Measurements from ENCODE around the gene MATCAP1.

DNA sequence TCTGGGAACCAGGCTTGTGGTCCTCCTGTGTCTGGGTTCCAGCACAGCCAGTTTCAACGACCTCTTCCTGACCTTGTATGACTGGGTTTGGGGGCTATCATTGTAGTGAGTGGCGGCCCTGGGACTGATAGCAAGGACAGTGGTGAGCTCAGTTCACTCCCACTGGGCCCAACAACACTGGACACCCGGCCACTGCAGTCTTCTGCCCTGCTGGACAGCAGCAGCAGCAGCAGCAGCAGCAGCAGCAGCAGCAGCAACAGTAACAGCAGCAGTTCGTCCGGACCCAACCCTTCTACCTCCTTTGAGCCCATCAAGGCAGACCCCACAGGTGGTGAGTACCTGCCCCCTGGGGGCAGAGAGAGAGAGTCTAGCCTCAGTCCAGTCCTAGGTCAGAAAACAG, 11.9 kb upstream of the MATCAP1 start:
- TF ChIP-seq, protein P1, sequence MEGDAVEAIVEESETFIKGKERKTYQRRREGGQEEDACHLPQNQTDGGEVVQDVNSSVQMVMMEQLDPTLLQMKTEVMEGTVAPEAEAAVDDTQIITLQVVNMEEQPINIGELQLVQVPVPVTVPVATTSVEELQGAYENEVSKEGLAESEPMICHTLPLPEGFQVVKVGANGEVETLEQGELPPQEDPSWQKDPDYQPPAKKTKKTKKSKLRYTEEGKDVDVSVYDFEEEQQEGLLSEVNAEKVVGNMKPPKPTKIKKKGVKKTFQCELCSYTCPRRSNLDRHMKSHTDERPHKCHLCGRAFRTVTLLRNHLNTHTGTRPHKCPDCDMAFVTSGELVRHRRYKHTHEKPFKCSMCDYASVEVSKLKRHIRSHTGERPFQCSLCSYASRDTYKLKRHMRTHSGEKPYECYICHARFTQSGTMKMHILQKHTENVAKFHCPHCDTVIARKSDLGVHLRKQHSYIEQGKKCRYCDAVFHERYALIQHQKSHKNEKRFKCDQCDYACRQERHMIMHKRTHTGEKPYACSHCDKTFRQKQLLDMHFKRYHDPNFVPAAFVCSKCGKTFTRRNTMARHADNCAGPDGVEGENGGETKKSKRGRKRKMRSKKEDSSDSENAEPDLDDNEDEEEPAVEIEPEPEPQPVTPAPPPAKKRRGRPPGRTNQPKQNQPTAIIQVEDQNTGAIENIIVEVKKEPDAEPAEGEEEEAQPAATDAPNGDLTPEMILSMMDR (conservative IDR thresholded peaks at IDR 0.05 in 1 of 2, IDR thresholded peaks at IDR 0.05 in 1 of 2; ENCODE audit: low read depth in 1 of 2, low read length in 2 of 2): no peak
- no peak for TF ChIP-seq EZH2 (IDR thresholded peaks at IDR 0.05; ENCODE audit: low read length, missing control alignments)

All from fibroblast of lung (primary cell).